ENCODE measurements around the gene CHST2. TPM values are rescaled to one million over a fixed set of nuclear protein-coding genes. Genes with fewer than 3 reads are reported as not detected.

Gene CHST2
- polyA plus RNA-seq, 1 experiment, result 0.38 TPM

GRCh38 chr3:143078883-143079282 is 40.7 kb upstream of the CHST2 start:
- POLR2A ChIA-PET, result no interaction called here
- Histone ChIP-seq H3K4me3 (ENCODE audit: low read depth, low read length) (no peak overlapping the region), H3K27me3 (ENCODE audit: control insufficient read depth, insufficient read depth, low read length) (no peaks in the 10 kb centered on the region), H3K36me3 (ENCODE audit: control insufficient read depth, insufficient read depth, low read length) (no peaks in the 10 kb centered on the region)
- CTCF ChIA-PET, result no interaction called here
- DNase-seq (ENCODE audit: low read depth), result no peak
- TF ChIP-seq CTCF (IDR thresholded peaks at IDR 0.05; ENCODE audit: insufficient read depth, low read depth, low read length), result no peak

GRCh38 chr3:143080196-143080595 is 39.4 kb upstream of the CHST2 start:
- Histone ChIP-seq H3K36me3 (ENCODE audit: control insufficient read depth, insufficient read depth, low read length) (no peaks in the 10 kb centered on the region), H3K27me3 (ENCODE audit: control insufficient read depth, insufficient read depth, low read length) (no peaks in the 10 kb centered on the region), H3K4me3 (ENCODE audit: low read depth, low read length) (no peak overlapping the region)
- DNase-seq (ENCODE audit: low read depth), result no peak
- no peak for TF ChIP-seq CTCF (IDR thresholded peaks at IDR 0.05; ENCODE audit: insufficient read depth, low read depth, low read length)
- ChIA-PET CTCF (no interaction called here), POLR2A (no interaction called here)

- ChIA-PET POLR2A (no interaction called here), CTCF (interaction anchor here (0.6 to 1.4 kb wide), 2 partner anchors 10 to 980 kb away, joined by 4 read pairs; no protein-coding TSS in a partner anchor)
- no peak for TF ChIP-seq CTCF (IDR thresholded peaks at IDR 0.05; ENCODE audit: insufficient read depth, low read depth, low read length)
- DNase-seq (ENCODE audit: low read depth), result no peak
- Histone ChIP-seq H3K4me3 (ENCODE audit: low read depth, low read length) (no peak overlapping the region), H3K36me3 (ENCODE audit: control insufficient read depth, insufficient read depth, low read length) (no peaks in the 10 kb centered on the region), H3K27me3 (ENCODE audit: control insufficient read depth, insufficient read depth, low read length) (no peaks in the 10 kb centered on the region)
Measured at GRCh38 chr3:143081365-143081764, 38.2 kb upstream of the CHST2 start.

GRCh38 chr3:143081844-143082778 is 37.5 kb upstream of the CHST2 start:
- no peak for DNase-seq (ENCODE audit: low read depth)
- CTCF ChIA-PET, result interaction anchor here (1.3 to 1.4 kb wide), 2 partner anchors 11 to 42 kb away, joined by 3 to 4 read pairs; no protein-coding TSS in a partner anchor
- TF ChIP-seq CTCF (IDR thresholded peaks at IDR 0.05; ENCODE audit: insufficient read depth, low read depth, low read length), result no peak

GRCh38 chr3:143083781-143084180 is 35.8 kb upstream of the CHST2 start:
- TF ChIP-seq CTCF (IDR thresholded peaks at IDR 0.05; ENCODE audit: insufficient read depth, low read depth, low read length), result no peak
- no peak for DNase-seq (ENCODE audit: low read depth)
- CTCF ChIA-PET, result no interaction called here
- Histone ChIP-seq H3K4me3 (ENCODE audit: low read depth, low read length) (no peak overlapping the region), H3K27me3 (ENCODE audit: control insufficient read depth, insufficient read depth, low read length) (no peaks in the 10 kb centered on the region), H3K36me3 (ENCODE audit: control insufficient read depth, insufficient read depth, low read length) (no peaks in the 10 kb centered on the region)
- POLR2A ChIA-PET, result no interaction called here

More at GRCh38 chr3:143081844-143082778, 37.5 kb upstream of the CHST2 start:
- no peak overlapping the region for H3K4me3 ChIP-seq (ENCODE audit: low read depth, low read length)
- POLR2A ChIA-PET, result no interaction called here
- no peaks in the 10 kb centered on the region for H3K36me3 ChIP-seq (ENCODE audit: control insufficient read depth, insufficient read depth, low read length)
- no peaks in the 10 kb centered on the region for H3K27me3 ChIP-seq (ENCODE audit: control insufficient read depth, insufficient read depth, low read length)

Data from BJ (cell line).